Trophoblast cell (in vitro differentiated cells and primary cell): ENCODE data around the gene NECTIN4.

Experiments used
- DNase-seq, 2 donors: peaks; one replicate each; pipeline ENCODE4 v3.0.0-alpha.2; 2016
- H2AFZ ChIP-seq: 2 replicates; pipeline ENCODE4 v1.6.1; 2013; ENCODE audit warnings: low read length, moderate library complexity, mild to moderate bottlenecking; ENCODE audit not compliant: insufficient read depth, poor library complexity
- H2AK5ac ChIP-seq: 2 replicates; pipeline ENCODE4 v1.6.1; 2013; ENCODE audit warnings: mild to moderate bottlenecking, low read length
- H2BK120ac ChIP-seq: 2 replicates; pipeline ENCODE4 v1.6.1; 2013; ENCODE audit warnings: low read length, mild to moderate bottlenecking, moderate library complexity; ENCODE audit not compliant: insufficient read depth, poor library complexity
- H2BK12ac ChIP-seq: 2 replicates; pipeline ENCODE4 v1.6.1; 2013; ENCODE audit warnings: mild to moderate bottlenecking, low read length, moderate library complexity
- H2BK5ac ChIP-seq: 2 replicates; pipeline ENCODE4 v1.6.1; 2013; ENCODE audit warnings: low read length, low read depth, moderate library complexity, mild to moderate bottlenecking; ENCODE audit not compliant: poor library complexity
- H3K14ac ChIP-seq: 2 replicates; pipeline ENCODE4 v1.6.1; 2013; ENCODE audit warnings: mild to moderate bottlenecking, low read length
- H3K18ac ChIP-seq: 2 replicates; pipeline ENCODE4 v1.6.1; 2013; ENCODE audit warnings: mild to moderate bottlenecking, low read length
- H3K23ac ChIP-seq: 2 replicates; pipeline ENCODE4 v1.6.1; 2013; ENCODE audit warnings: low read length
- H3K27ac ChIP-seq: 2 replicates; pipeline ENCODE4 v1.5.1; 2013; ENCODE audit warnings: low read depth, mild to moderate bottlenecking, inconsistent platforms, low read length, moderate library complexity
- H3K27me3 ChIP-seq: 2 replicates; pipeline ENCODE4 v1.6.1; 2013; ENCODE audit warnings: inconsistent platforms, mild to moderate bottlenecking, low read length, moderate library complexity; ENCODE audit not compliant: insufficient read depth
- H3K36me3 ChIP-seq, 2 experiments: 1 replicate in 1 of 2; 2 replicates in 1 of 2; pipeline ENCODE4 v1.6.1; 2013; ENCODE audit warnings: low read length in 2 of 2, mild to moderate bottlenecking in 2 of 2, moderate library complexity in 1 of 2; ENCODE audit not compliant: insufficient read depth in 2 of 2, control insufficient read depth in 1 of 2
- H3K4ac ChIP-seq: 2 replicates; pipeline ENCODE4 v1.6.1; 2013; ENCODE audit warnings: low read depth, mild to moderate bottlenecking, low read length, moderate library complexity
- H3K4me1 ChIP-seq, 2 experiments: 1 replicate in 1 of 2; 2 replicates in 1 of 2; pipeline ENCODE4 v1.6.1; 2013; ENCODE audit warnings: low read length in 2 of 2, mild to moderate bottlenecking in 2 of 2, moderate library complexity in 1 of 2; ENCODE audit not compliant: insufficient read depth in 2 of 2, control insufficient read depth in 1 of 2
- H3K4me2 ChIP-seq: 2 replicates; pipeline ENCODE4 v1.6.1; 2013; ENCODE audit warnings: inconsistent platforms, mild to moderate bottlenecking, low read length, moderate library complexity
- H3K4me3 ChIP-seq: 2 replicates; pipeline ENCODE4 v1.5.1; 2013; ENCODE audit warnings: mild to moderate bottlenecking, low read depth, low read length, inconsistent platforms
- H3K79me1 ChIP-seq: one replicate; pipeline ENCODE4 v1.6.1; 2013; ENCODE audit warnings: low read length
- H3K79me2 ChIP-seq: 2 replicates; pipeline ENCODE4 v1.6.1; 2013; ENCODE audit warnings: low read length, mild to moderate bottlenecking; ENCODE audit not compliant: control insufficient read depth, insufficient read depth, poor library complexity
- H3K9ac ChIP-seq: 2 replicates; pipeline ENCODE4 v1.6.1; 2013; ENCODE audit warnings: mild to moderate bottlenecking, low read length
- H3K9me3 ChIP-seq: 2 replicates; pipeline ENCODE4 v1.6.1; 2013; ENCODE audit warnings: low read depth, mild to moderate bottlenecking, control low read depth, inconsistent platforms, low read length; ENCODE audit not compliant: insufficient read depth
- H4K12ac ChIP-seq: 2 replicates; pipeline ENCODE4 v1.6.1; 2013; ENCODE audit warnings: low read depth, mild to moderate bottlenecking, low read length, moderate library complexity
- H4K8ac ChIP-seq: 2 replicates; pipeline ENCODE4 v1.6.1; 2013; ENCODE audit warnings: low read depth, mild to moderate bottlenecking, low read length, moderate library complexity
- H4K91ac ChIP-seq: one replicate; pipeline ENCODE4 v1.6.1; 2013; ENCODE audit warnings: low read depth, mild to moderate bottlenecking, low read length, moderate library complexity
- WGBS: extraction: QIAGEN DNeasy Blood & Tissue Kit; methylation state at CpG from one replicate; pipeline ENCODE4 v1.1.7; 2013; ENCODE audit warnings: missing lambda C conversion rate; ENCODE audit not compliant: insufficient read length, insufficient coverage; ENCODE audit errors: extremely low coverage; 5-methylcytosine and 5-hydroxymethylcytosine counted together

NECTIN4 gene

DNA sequence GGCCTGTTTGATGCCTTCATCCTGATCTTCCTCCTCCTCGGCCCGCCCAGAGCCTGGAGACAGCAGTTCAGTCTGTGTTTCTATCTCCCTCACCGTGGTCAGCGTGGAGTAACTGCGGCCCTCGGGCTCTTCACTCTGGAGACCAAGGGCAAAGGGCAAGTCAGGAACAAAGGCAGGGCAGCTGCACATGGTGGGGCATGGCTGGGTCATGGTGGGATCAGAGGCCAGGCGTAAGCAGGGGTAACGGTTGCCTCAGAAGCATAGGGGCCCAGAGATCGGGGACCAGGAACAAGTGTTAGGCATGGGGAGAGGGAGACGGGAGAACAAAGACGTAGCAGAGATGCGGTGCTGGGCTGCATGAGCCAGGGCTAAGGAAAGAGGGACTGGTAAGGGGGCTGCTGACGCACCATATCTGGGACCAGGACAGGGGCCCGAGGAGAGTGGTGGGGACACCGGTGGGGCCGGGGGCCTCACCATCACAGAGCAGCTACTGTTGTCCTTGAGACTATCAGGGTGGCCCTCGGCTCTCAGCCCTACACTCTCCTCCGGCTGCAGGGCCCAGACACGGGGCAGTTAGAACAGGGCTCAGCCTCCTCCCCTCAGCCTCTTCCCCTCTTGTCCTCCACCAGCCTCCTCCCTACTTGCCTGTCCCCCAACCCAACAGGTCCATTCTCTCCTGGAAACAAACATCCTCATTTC, 16.5 kb downstream of the NECTIN4 start:
- peak overlapping the region; percentile 1 for H4K12ac ChIP-seq
- no peak overlapping the region for H3K4ac ChIP-seq
- H2BK5ac ChIP-seq = no peak overlapping the region
- H3K4me1 ChIP-seq = peaks cover 12 to 24% of the 10 kb centered on the region in 2 experiments
- no peak overlapping the region for H3K4me3 ChIP-seq
- peaks cover 2% of the 10 kb centered on the region for H3K9me3 ChIP-seq
- WGBS = no CpG with 5 or more reads among the region's 19 CpGs
- H3K79me1 ChIP-seq = peaks cover 12% of the 10 kb centered on the region
- H3K14ac ChIP-seq = peak overlapping the region; percentile 27
- H2BK12ac ChIP-seq = peak overlapping the region; percentile 50
- H3K27ac ChIP-seq = no peak overlapping the region
- peak overlapping the region; percentile 52 for H4K91ac ChIP-seq
- peak overlapping the region; percentile 22 for H3K18ac ChIP-seq
- no peaks in the 10 kb centered on the region for H3K79me2 ChIP-seq
- H4K8ac ChIP-seq = peak overlapping the region; percentile 25
- no peak for DNase-seq
- H3K23ac ChIP-seq = no peak overlapping the region
- H3K9ac ChIP-seq = no peak overlapping the region
- no peak overlapping the region for H2AFZ ChIP-seq
- H3K27me3 ChIP-seq = no peaks in the 10 kb centered on the region
- peak overlapping the region; percentile 45 for H2AK5ac ChIP-seq
- no peak overlapping the region for H3K4me2 ChIP-seq
- H3K36me3 ChIP-seq = peaks cover 23 to 25% of the 10 kb centered on the region in 2 experiments
- peak overlapping the region; percentile 39 for H2BK120ac ChIP-seq

DNA sequence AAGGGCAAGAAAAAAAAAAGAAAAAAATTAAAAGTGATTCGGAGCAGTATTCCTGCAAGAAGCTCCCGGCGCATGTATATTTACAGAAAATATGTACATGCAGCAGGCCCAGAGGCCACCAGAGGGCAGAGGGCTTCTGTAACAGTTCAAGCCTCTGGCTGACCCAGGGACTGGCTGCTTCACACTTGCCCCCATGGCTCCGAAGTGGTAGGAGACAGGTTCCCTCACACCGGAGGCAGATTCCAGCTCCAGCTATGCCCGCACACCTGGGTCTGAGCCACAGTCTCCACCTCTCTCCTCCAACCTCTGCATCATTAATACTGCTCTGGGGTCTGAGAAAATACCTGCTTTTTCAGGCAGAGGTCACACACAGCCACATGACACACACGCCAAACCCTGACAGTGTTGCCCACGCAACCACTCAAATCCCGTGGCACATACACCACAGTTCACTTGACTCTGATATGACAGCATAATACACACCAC, 17.4 kb downstream of the NECTIN4 start:
- peak; percentile 93 to 94 for DNase-seq
- Histone ChIP-seq H2BK120ac (peak overlapping the region; percentile 1), H2AK5ac (peak overlapping the region; percentile 75), H3K79me2 (no peaks in the 10 kb centered on the region), H3K27ac (no peak overlapping the region), H3K4me2 (no peak overlapping the region), H4K8ac (peak overlapping the region; percentile 48), H3K79me1 (peaks cover 12% of the 10 kb centered on the region), H2BK5ac (peak overlapping the region; percentile 0), H2AFZ (peak overlapping the region; percentile 27), H4K12ac (no peak overlapping the region), H3K4ac (peak overlapping the region; percentile 16), H3K9ac (no peak overlapping the region), H3K27me3 (no peaks in the 10 kb centered on the region), H3K36me3 (peaks cover 18 to 20% of the 10 kb centered on the region in 2 experiments), H2BK12ac (peak overlapping the region; percentile 80), H3K4me1 (peaks cover 12 to 24% of the 10 kb centered on the region in 2 experiments), H3K4me3 (no peak overlapping the region), H4K91ac (peak overlapping the region; percentile 52), H3K23ac (no peak overlapping the region), H3K9me3 (no peaks in the 10 kb centered on the region), H3K18ac (no peak overlapping the region), H3K14ac (peak overlapping the region; percentile 6)
- WGBS = no CpG with 5 or more reads among the region's 9 CpGs

- no peak overlapping the region for H2BK12ac ChIP-seq
- H3K27me3 ChIP-seq = no peaks in the 10 kb centered on the region
- no peak overlapping the region for H3K4me2 ChIP-seq
- no peak overlapping the region for H3K4me3 ChIP-seq
- no peak for DNase-seq
- H3K27ac ChIP-seq = peak overlapping the region; percentile 9
- peak overlapping the region; percentile 43 for H2BK5ac ChIP-seq
- H4K12ac ChIP-seq = no peak overlapping the region
- no peaks in the 10 kb centered on the region for H3K9me3 ChIP-seq
- peaks cover 12 to 24% of the 10 kb centered on the region in 2 experiments for H3K4me1 ChIP-seq
- H3K79me1 ChIP-seq = peaks cover 12% of the 10 kb centered on the region
- H3K18ac ChIP-seq = no peak overlapping the region
- peak overlapping the region; percentile 68 for H4K91ac ChIP-seq
- no peaks in the 10 kb centered on the region for H3K79me2 ChIP-seq
- no peak overlapping the region for H3K14ac ChIP-seq
- H3K36me3 ChIP-seq = peaks cover 16 to 20% of the 10 kb centered on the region in 2 experiments
- H4K8ac ChIP-seq = no peak overlapping the region
- no peak overlapping the region for H3K4ac ChIP-seq
- no peak overlapping the region for H2AFZ ChIP-seq
- no peak overlapping the region for H3K23ac ChIP-seq
- WGBS = no CpG with 5 or more reads among the region's 4 CpGs
- no peak overlapping the region for H3K9ac ChIP-seq
- H2BK120ac ChIP-seq = no peak overlapping the region
- no peak overlapping the region for H2AK5ac ChIP-seq
Observed at GRCh38 chr1:161070761-161071160, 18.6 kb downstream of the NECTIN4 start.

GRCh38 chr1:161069731-161070270, 19.6 kb downstream of the NECTIN4 start, which contains the start of gene ARHGAP30:
Gene ARHGAP30 (minus strand): TSS chr1:161069891. CDS start chr1:161069624, 267 bp downstream.
- no peak for DNase-seq
- Histone ChIP-seq H3K4me3 (no peak within 1 kb of the TSS), H2BK5ac (no peak within 1 kb of the TSS), H3K79me2 (no peaks in the 10 kb centered on the region), H3K18ac (no peak within 1 kb of the TSS), H2BK12ac (no peak within 1 kb of the TSS), H3K14ac (no peak within 1 kb of the TSS), H2AFZ (no peak within 1 kb of the TSS), H2BK120ac (no peak within 1 kb of the TSS), H3K27ac (no peak within 1 kb of the TSS), H4K91ac (no peak within 1 kb of the TSS), H3K79me1 (peaks cover 11% of the 10 kb centered on the region), H3K9me3 (no peaks in the 10 kb centered on the region), H3K4me1 (peaks cover 11 to 21% of the 10 kb centered on the region in 2 experiments), H3K9ac (no peak within 1 kb of the TSS), H3K23ac (no peak within 1 kb of the TSS), H3K4ac (no peak within 1 kb of the TSS), H3K27me3 (no peaks in the 10 kb centered on the region), H3K36me3 (peaks cover 14 to 18% of the 10 kb centered on the region in 2 experiments), H4K8ac (no peak within 1 kb of the TSS), H3K4me2 (no peak within 1 kb of the TSS), H2AK5ac (peak within 1 kb of the TSS; percentile 28), H4K12ac (no peak within 1 kb of the TSS)
- WGBS = no CpG with 5 or more reads among the region's 9 CpGs
